HCT116 (cell line): ENCODE data around the gene SNUPN. TPM values are rescaled to one million over a fixed set of nuclear protein-coding genes. Genes with fewer than 3 reads are reported as not detected.

Experiments used
- ATAC-seq: fragments of 200-7000 bp; cut with Tn5 transposase; 2 replicates; pipeline ENCODE4 v1.9.1; 2020; ENCODE audit warnings: mild to moderate bottlenecking, moderate library complexity
- BruUV-seq: library from RNA; stranded (reverse); fragments of 400-500 nt; replicated peaks from 2 replicates; lab custom pipeline; 2021; lab: Mats Ljungman, UMichigan
- CTCF ChIA-PET: fragments of 300-600 bp; sonication (Branson Sonifier 250); formaldehyde crosslinking; loops from one replicate; lab custom pipeline; 2021; ENCODE audit warnings: antibody characterized with exemption; lab: Charles Lee
- POLR2A ChIA-PET: fragments of 300-600, 350-600 bp; sonication (Branson Sonifier 250); formaldehyde crosslinking; loops from one replicate; lab custom pipeline; 2021; ENCODE audit warnings: antibody characterized with exemption; lab: Charles Lee
- RAD21 ChIA-PET, 2 experiments: fragments of 300-600 bp; sonication (Branson Sonifier 250); formaldehyde crosslinking; loops; one replicate each; lab custom pipeline; 2023; ENCODE audit warnings: low total read pairs in 2 of 2; ENCODE audit not compliant: uncharacterized antibody in 2 of 2, unreplicated experiment in 2 of 2, low non-redundant PET in 1 of 2; lab: Charles Lee
- DNase-seq: peaks from one replicate; pipeline ENCODE4 v3.0.0-alpha.2; 2010; ENCODE audit warnings: low read depth, low spot score
- H2AFZ ChIP-seq: fragments of 200-600 bp; shearing (Covaris generic), sonication (generic); 2 replicates; pipeline ENCODE4 v1.6.1; 2017; ENCODE audit warnings: low read depth, mixed run types, mixed read lengths, antibody characterized with exemption, low read length; ENCODE audit not compliant: poor library complexity, severe bottlenecking
- H3K27ac ChIP-seq: 2 replicates; pipeline ENCODE4 v1.5.1; 2012; ENCODE audit warnings: low read depth, low read length
- H3K27me3 ChIP-seq: fragments of 200-600 bp; sonication (generic); 2 replicates; pipeline ENCODE4 v1.6.1; 2016; ENCODE audit warnings: mixed run types, low read length, mixed read lengths; ENCODE audit not compliant: insufficient read depth
- H3K36me3 ChIP-seq, 2 experiments: fragments of 200-500 bp in 1 of 2; fragments of 200-600 bp in 1 of 2; sonication (Bioruptor generic) in 1 of 2; sonication (generic) in 1 of 2; 2 replicates each; pipeline versions ENCODE4 v1.5.1 to v1.6.1; 2014 to 2016; ENCODE audit warnings: low read length in 2 of 2, inconsistent platforms in 1 of 2, mixed read lengths in 1 of 2, mixed run types in 1 of 2; ENCODE audit not compliant: insufficient read depth in 2 of 2, control insufficient read depth in 1 of 2
- H3K4me1 ChIP-seq, 2 experiments: fragments of 200-600 bp in 1 of 2; sonication (generic) in 1 of 2; 2 replicates each; pipeline versions ENCODE4 v1.5.1 to v1.6.1; 2012 to 2017; ENCODE audit warnings: low read length in 2 of 2, inconsistent platforms in 1 of 2, mild to moderate bottlenecking in 1 of 2, mixed read lengths in 1 of 2, mixed run types in 1 of 2, moderate library complexity in 1 of 2; ENCODE audit not compliant: insufficient read depth in 2 of 2, control insufficient read depth in 1 of 2
- H3K4me2 ChIP-seq: fragments of 200-600 bp; sonication (generic); 2 replicates; pipeline ENCODE4 v1.6.1; 2017; ENCODE audit warnings: mixed run types, low read length, mixed read lengths
- H3K4me3 ChIP-seq, 2 experiments: fragments of 200-600 bp in 1 of 2; sonication (generic) in 1 of 2; replicated peaks in 1 of 2; 2 replicates each; pipeline ENCODE4 v1.5.1; 2011 to 2016; ENCODE audit warnings: low read length in 2 of 2, control low read depth in 1 of 2, low read depth in 1 of 2, mild to moderate bottlenecking in 1 of 2, mixed read lengths in 1 of 2, mixed run types in 1 of 2
- H3K79me2 ChIP-seq: fragments of 200-600 bp; sonication (generic); 2 replicates; pipeline ENCODE4 v1.6.1; 2017; ENCODE audit warnings: mild to moderate bottlenecking, mixed run types, low read length, moderate library complexity, mixed read lengths; ENCODE audit not compliant: insufficient read depth
- H3K9ac ChIP-seq: fragments of 200-600 bp; sonication (generic); 2 replicates; pipeline ENCODE4 v1.6.1; 2016; ENCODE audit warnings: low read length, mixed read lengths
- H3K9me2 ChIP-seq: fragments of 200-600 bp; sonication (generic), shearing (Covaris generic); 2 replicates; pipeline ENCODE4 v1.6.1; 2017; ENCODE audit warnings: mixed run types, mild to moderate bottlenecking, moderate library complexity; ENCODE audit not compliant: insufficient read depth
- H3K9me3 ChIP-seq, 2 experiments: fragments of 200-500 bp in 1 of 2; fragments of 200-600 bp in 1 of 2; sonication (Bioruptor generic) in 1 of 2; sonication (generic) in 1 of 2; 2 replicates each; pipeline ENCODE4 v1.6.1; 2014 to 2017; ENCODE audit warnings: low read length in 2 of 2, mixed read lengths in 2 of 2, inconsistent platforms in 1 of 2, low read depth in 1 of 2, mild to moderate bottlenecking in 1 of 2, mixed run types in 1 of 2, moderate library complexity in 1 of 2; ENCODE audit not compliant: control insufficient read depth in 1 of 2, insufficient read depth in 1 of 2
- H4K20me1 ChIP-seq: fragments of 200-600 bp; sonication (generic), shearing (Covaris generic); 2 replicates; pipeline ENCODE4 v1.6.1; 2017; ENCODE audit warnings: mixed run types, mild to moderate bottlenecking, moderate library complexity; ENCODE audit not compliant: insufficient read depth
- CEBPB ChIP-seq: IDR thresholded peaks from 2 replicates; pipeline ENCODE4 v1.6.1; 2012; ENCODE audit warnings: low read depth
- EGR1 ChIP-seq: IDR thresholded peaks from 2 replicates; pipeline ENCODE4 v1.6.1; 2012; ENCODE audit warnings: low read depth
- ELF1 ChIP-seq: IDR thresholded peaks from 2 replicates; pipeline ENCODE4 v1.6.1; 2012; ENCODE audit warnings: low read depth, borderline replicate concordance
- FOSL1 ChIP-seq: IDR thresholded peaks from 2 replicates; pipeline ENCODE4 v1.6.1; 2012; ENCODE audit warnings: low read depth
- SRF ChIP-seq: IDR thresholded peaks from 2 replicates; pipeline ENCODE4 v1.6.1; 2012; ENCODE audit warnings: low read depth
- YY1 ChIP-seq: IDR thresholded peaks from 2 replicates; pipeline ENCODE4 v1.6.1; 2011; ENCODE audit warnings: low read length, low read depth, moderate library complexity, mild to moderate bottlenecking; ENCODE audit not compliant: insufficient replicate concordance; ENCODE audit errors: extremely low read depth
- ZFX ChIP-seq: fragments of 450-650 bp; IDR thresholded peaks from 2 replicates; pipeline ENCODE4 v1.6.1; 2017
- intact Hi-C: fragments of 100-400 bp; cut with micrococcal nuclease; formaldehyde crosslinking; loops from 2 replicates; pipeline ENCODE4 v1.10.0; 2022
- total RNA-seq: library from RNA; stranded (reverse); gene quantifications from one replicate; pipeline ENCODE4 v1.2.1, GENCODE V29; 2021; ENCODE audit not compliant: unreplicated experiment
- TF ChIP-seq, protein P1 (sequence below): IDR thresholded peaks from 2 replicates; pipeline ENCODE4 v1.6.1; 2012; ENCODE audit warnings: low read depth
- TF ChIP-seq, protein P2 (sequence below): IDR thresholded peaks from 2 replicates; pipeline ENCODE4 v1.6.1; 2011; ENCODE audit warnings: mild to moderate bottlenecking, low read length, moderate library complexity; ENCODE audit not compliant: insufficient replicate concordance; ENCODE audit errors: extremely low read depth

Gene SNUPN
- total RNA-seq, 1 experiment from 2014 or later = 29.8 TPM

DNA sequence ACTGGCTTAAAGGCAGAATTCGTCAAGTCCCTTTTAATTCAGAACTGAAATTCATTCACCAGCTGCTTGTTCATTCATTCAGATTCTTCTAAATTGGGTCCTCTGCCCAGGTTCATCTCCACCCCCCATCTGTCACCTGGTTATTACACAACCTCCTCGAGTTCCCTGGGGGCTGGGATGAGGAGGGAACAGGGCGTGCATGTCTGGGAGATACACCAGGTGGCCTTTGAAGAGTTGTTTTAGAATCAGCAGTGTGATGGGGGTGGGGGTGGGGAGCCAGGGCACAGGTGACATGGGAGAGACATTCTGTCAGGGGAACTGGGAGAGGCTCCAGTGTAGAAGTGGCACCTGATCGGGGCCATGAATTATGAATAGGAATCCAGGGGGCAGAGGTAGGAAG, 30.4 kb upstream of the SNUPN start:
- H3K4me2 ChIP-seq = no peak overlapping the region
- BruUV-seq = no TSS peak
- ChIA-PET RAD21 (no interaction called here), CTCF (no interaction called here), POLR2A (no interaction called here)
- H3K9ac ChIP-seq = no peak overlapping the region
- H3K27ac ChIP-seq = no peak overlapping the region
- no peaks in the 10 kb centered on the region for H3K9me3 ChIP-seq
- no peaks in the 10 kb centered on the region for H3K27me3 ChIP-seq
- peaks cover 24% of the 10 kb centered on the region for H3K79me2 ChIP-seq
- H3K9me2 ChIP-seq = no peaks in the 10 kb centered on the region
- H2AFZ ChIP-seq = no peak overlapping the region
- H3K4me3 ChIP-seq = no peak overlapping the region
- no peak for ATAC-seq
- TF ChIP-seq, protein P1, sequence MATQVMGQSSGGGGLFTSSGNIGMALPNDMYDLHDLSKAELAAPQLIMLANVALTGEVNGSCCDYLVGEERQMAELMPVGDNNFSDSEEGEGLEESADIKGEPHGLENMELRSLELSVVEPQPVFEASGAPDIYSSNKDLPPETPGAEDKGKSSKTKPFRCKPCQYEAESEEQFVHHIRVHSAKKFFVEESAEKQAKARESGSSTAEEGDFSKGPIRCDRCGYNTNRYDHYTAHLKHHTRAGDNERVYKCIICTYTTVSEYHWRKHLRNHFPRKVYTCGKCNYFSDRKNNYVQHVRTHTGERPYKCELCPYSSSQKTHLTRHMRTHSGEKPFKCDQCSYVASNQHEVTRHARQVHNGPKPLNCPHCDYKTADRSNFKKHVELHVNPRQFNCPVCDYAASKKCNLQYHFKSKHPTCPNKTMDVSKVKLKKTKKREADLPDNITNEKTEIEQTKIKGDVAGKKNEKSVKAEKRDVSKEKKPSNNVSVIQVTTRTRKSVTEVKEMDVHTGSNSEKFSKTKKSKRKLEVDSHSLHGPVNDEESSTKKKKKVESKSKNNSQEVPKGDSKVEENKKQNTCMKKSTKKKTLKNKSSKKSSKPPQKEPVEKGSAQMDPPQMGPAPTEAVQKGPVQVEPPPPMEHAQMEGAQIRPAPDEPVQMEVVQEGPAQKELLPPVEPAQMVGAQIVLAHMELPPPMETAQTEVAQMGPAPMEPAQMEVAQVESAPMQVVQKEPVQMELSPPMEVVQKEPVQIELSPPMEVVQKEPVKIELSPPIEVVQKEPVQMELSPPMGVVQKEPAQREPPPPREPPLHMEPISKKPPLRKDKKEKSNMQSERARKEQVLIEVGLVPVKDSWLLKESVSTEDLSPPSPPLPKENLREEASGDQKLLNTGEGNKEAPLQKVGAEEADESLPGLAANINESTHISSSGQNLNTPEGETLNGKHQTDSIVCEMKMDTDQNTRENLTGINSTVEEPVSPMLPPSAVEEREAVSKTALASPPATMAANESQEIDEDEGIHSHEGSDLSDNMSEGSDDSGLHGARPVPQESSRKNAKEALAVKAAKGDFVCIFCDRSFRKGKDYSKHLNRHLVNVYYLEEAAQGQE = no peak
- TF ChIP-seq, protein P2, sequence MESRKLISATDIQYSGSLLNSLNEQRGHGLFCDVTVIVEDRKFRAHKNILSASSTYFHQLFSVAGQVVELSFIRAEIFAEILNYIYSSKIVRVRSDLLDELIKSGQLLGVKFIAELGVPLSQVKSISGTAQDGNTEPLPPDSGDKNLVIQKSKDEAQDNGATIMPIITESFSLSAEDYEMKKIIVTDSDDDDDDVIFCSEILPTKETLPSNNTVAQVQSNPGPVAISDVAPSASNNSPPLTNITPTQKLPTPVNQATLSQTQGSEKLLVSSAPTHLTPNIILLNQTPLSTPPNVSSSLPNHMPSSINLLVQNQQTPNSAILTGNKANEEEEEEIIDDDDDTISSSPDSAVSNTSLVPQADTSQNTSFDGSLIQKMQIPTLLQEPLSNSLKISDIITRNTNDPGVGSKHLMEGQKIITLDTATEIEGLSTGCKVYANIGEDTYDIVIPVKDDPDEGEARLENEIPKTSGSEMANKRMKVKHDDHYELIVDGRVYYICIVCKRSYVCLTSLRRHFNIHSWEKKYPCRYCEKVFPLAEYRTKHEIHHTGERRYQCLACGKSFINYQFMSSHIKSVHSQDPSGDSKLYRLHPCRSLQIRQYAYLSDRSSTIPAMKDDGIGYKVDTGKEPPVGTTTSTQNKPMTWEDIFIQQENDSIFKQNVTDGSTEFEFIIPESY = no peak
- TF ChIP-seq SRF (no peak), ZFX (no peak), ELF1 (no peak), EGR1 (no peak), YY1 (no peak), FOSL1 (no peak), CEBPB (no peak)
- DNase-seq = no peak
- H3K36me3 ChIP-seq = peaks cover under 1 to 2% of the 10 kb centered on the region in 2 experiments; a peak in 1 of 4 replicates
- intact Hi-C loops = no loop called here
- H4K20me1 ChIP-seq = no peaks in the 10 kb centered on the region
- H3K4me1 ChIP-seq = peaks cover 20 to 32% of the 10 kb centered on the region in 2 experiments
